EH (cell line): ENCODE results near the gene GLG1.
A peak's percentile ranks its signal among the peaks of the same experiment; 100 is the strongest.
"Not testable (repeated sequence)": the region's sequence is repeated elsewhere in the genome, so short reads cannot be mapped to it uniquely, and the experiment has no call there.

ENCODE experiments used
- DNase-seq: peaks from one replicate; pipeline ENCODE4 v3.0.0-alpha.2; 2015; ENCODE audit warnings: low read depth

GLG1 gene

GRCh38 chr16:74537746-74538145, 69.2 kb downstream of the GLG1 start:
- not testable (repeated sequence) for DNase-seq

DNA sequence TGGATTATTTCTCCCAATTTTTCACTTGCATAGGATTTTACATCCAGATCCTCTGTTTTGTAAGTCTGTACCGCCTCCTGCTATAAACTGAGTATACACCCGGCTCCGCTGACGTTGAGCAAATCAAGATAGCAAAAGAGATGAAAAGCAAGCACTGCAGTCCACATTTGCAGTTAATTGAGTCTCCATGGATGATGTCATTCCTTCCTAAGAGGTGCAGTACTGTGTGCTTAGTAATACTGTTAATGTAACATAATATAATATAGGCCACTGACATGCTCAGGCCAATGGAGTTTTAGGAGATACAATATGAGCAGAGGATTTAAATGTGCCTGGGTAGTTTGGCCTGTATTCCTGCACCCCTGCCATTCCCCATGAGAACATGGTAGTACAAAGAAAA, 72.3 kb downstream of the GLG1 start:
- peak; percentile 49 for DNase-seq

DNA sequence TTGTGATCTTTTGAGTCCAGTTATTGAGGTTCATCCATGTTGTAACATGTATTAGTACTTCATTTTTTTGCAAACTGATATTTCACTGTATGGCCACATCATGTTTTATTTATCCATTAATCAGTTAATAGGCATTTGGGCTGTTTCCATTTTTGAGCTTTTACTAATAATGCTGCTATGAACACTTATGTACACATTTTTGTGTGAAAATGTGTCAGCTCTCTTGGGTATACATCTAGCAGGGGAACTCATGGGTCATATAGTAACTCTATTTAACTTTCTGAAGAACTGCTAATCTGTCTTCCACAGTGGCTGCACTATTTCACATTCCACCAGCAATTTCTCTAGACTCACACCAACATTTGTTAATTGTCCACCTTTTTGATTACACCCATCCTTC, 82.0 kb downstream of the GLG1 start:
- no peak for DNase-seq

DNA sequence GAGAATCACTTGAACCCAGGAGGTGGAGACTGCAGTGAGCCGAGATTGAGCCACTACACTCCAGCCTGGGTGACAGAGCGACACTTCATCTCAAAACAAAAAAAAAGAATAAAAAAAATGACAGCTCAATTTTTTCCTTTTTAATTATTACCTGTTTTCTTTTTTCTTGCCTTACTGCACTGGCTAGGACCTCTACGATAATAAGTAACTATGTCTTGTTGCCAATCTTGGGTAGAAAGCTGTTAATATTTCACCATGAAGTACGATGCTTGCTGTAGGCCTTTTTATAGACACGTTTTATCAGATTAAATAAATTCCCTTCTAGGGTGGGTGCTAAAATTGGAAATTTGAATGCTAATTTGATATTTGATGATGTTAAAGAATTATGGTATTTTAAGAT, 82.8 kb downstream of the GLG1 start:
- DNase-seq = no peak

GRCh38 chr16:74523706-74524105, 83.2 kb downstream of the GLG1 start:
- not testable (repeated sequence) for DNase-seq

DNA sequence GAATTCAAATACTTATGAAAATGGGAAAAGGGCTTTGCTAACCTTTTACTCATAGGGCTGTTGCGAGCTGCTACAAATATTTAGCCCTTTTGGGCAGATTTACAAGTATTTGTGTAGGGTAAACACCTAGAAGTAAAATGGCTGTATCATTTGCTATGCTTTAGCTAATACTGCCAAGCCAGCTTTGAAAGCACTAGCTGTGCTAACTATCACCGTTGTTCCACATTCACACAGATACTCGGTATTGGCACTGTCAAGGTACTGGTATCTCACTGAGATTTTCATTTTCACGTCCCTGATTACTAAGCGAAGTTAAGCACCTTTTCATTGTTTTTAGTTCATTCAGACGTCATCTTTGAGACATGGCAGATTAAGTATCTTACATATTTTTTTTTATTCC, 84.8 kb downstream of the GLG1 start:
- no peak for DNase-seq

DNA sequence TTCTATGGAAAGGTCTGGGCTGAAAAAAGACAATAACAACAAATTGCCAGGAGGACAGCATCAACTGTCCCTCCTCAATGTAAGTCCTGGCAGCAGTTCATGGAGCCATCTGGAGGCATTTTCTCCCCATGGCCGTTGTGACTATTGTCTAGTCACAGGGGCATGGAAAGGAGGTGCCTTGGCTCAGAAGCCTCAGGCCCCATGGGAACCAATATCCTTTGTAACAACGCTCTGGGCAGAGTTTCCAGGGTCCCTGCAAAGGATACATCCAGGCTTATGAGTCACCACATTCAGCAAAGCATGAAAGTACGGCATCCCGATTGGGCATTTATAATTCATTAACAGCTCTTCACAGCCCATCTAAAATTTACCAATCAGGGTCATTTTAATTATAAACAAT, 85.2 kb downstream of the GLG1 start:
- DNase-seq = peak; percentile 66

DNA sequence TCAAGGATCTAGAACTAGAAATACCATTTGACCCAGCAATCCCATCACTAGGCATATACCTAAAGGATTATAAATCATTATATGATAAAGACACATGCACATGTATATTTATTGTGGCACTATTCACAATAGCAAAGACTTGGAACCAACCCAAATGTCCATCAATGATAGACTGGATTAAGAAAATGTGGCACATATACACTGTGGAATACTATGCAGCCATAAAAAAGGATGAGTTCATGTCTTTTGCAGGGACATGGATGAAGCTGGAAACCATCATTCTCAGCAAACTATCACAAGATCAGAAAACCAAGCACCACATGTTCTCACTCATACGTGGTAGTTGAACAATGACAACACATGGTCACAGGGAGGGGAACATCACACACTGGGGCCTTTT, 88.0 kb downstream of the GLG1 start:
- DNase-seq = not testable (repeated sequence)

- no peak for DNase-seq
Observed at GRCh38 chr16:74511961-74512360, 95.0 kb downstream of the GLG1 start.

- DNase-seq = no peak
Observed at GRCh38 chr16:74505011-74505410, 101.9 kb downstream of the GLG1 start.

GRCh38 chr16:74503412-74503811, 103.5 kb downstream of the GLG1 start:
- DNase-seq = no peak

DNA sequence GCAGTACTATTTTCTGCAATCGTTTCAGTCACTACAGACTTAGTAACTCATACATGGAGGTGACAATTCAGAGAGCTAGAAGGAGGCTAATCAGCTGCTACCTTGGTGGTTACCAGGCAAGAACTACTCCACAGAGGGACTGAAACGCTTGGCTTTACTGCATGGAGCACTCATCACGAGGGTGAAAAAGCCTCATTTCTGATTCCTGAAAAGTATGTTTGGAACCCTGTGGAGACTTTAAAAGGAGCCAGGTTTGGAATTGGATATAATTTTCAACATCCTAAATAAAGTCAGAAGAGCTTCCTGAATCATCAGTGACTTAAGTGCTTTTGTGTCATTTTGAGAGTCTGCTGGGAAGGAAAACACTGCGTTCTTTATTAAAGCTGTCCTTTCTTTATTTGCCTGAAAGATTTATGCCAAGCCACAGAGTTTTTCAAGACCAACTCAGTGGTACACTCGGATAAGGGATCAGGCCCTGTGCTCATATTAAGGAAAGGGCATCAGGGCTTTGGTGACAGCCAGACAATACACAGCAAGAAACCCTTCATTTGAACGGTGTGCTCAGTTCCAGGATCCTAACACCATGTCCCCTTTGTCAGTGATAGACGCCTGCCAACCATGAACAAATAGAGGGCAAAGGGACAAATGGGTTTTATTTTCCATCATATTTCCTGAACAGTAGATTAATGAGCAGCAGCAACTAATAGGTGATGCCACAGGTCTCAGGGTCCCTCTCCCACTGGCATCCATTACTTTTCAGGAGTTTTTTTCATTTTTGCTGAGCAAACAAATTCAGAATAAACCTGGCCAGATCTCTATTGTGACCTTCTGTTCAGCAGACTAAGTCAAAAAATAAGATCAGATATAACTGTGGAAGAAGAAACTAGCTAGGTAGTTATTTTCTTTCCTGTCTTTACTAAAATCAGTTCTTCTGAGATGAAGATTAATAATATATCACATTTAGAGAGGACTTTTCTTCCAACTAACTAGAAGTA, 105.1 kb downstream of the GLG1 start:
- no peak for DNase-seq

DNA sequence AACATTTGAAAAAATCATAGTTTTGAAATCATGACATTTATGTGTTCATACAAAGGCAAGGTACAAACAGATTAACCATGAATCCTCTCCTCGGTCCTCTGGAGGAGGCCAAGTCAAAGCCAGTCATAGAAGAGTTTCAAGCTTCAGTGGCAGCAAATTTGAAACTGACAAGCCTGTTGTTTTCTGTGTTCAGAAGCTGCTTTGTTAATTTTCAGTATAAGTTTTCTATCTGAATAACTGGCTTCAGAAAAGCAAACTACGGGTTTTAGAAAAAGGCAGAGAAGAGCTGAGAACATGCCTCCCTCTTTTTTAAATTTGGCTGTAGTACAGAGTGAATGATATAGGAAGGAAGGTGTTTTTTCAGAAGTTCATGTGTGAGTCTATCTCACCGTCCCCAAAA, 106.0 kb downstream of the GLG1 start:
- no peak for DNase-seq

GRCh38 chr16:74499114-74499513, 107.8 kb downstream of the GLG1 start:
- DNase-seq = no peak

DNA sequence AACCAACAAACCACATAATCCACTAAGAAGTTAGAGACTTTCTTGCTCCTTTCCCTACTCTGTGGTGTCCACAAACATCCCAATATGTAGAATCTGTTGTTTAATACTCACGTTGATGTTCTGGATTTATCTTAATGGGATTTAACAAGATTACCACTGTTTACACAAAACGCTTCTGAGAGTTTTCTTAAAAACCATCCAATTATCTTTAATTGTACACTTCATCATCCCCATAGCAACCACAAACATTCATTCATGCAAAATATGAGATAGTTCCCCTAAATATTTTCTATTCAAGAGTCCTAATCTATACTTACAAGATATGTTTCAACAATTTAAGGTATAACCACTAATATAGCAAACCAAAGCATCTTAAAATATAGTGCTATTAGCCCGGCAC, 109.2 kb downstream of the GLG1 start:
- DNase-seq = no peak

GRCh38 chr16:74496054-74496453, 110.9 kb downstream of the GLG1 start:
- no peak for DNase-seq

DNA sequence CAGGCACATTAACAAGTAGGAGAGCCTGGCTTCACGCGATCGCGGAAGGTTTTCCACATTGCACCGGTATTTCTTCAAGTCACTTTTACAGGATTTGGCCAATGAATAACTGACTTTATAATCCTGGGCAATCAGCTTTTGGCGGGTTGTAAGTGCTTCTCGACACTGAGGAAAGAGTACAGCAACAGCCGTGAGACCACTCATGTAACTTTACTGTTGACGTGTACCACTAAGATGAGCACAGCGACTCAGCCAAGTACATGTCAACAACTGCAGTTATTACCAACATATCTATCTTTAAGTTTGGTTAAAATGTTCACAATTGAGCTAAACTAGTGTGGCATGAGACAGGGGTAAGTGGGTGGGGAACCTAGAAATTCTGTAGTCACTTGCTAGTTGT, 113.9 kb downstream of the GLG1 start:
- no peak for DNase-seq

DNA sequence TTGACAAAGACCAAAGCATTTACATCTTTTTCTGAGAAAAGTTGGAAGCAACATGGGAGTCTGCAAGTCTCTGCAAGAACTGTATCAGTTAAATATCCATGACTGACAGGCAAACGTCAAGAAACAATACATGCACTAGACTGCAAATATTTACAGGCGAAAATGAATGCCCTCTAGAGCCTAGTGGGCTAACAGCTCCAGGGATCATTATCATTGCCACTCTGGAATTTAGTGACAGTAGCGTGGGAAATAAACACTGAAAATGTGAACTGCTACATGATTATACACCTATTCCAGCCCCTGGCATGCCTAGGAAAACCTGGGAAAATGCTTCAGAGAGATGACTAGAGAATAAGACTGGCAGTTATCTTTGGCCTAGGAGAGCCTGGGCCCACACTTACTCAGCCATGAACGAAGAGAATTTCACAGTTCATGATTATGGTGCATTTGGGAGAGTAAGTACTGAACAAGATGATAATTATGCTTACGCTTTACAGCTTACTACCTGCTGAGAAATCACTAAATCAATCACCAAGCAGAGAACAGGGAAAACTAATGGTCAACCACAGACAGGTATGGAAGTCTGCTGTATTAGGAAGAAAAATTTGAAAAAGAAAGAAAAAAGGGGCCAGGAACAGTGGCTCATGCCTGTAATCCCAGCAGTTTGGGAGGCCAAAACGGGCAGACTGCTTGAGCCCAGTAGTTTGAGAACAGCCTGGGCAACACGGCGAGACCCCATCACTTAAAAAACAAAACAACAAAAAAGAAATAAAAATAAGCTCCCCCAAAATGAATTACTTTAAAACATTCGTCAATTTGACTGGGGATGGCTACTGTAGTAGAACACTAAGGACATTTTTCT, 119.0 kb downstream of the GLG1 start:
- no peak for DNase-seq

- no peak for DNase-seq
Observed at GRCh38 chr16:74485916-74486315, 121.0 kb downstream of the GLG1 start.

- peak; percentile 82 for DNase-seq
Observed at GRCh38 chr16:74480150-74481029, 126.5 kb downstream of the GLG1 start.

DNA sequence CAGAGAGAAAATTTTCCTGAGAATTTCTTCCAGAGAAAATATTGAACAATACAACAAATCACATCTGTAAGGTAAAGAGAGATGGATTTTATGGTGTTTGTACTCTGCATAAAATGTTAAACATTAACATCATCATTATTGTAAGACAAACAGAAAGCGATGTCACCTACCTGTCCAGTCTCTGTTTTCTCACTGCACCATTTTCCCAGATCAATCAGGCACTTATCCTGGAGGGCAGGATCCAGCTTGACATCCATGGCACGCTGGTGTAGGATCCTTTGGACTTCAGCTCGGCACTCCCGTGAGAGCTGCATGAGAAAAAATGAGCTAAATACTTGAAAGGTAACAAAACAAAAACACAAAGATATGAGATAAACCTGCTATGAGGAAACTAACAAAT, 129.7 kb downstream of the GLG1 start:
- DNase-seq = no peak

DNA sequence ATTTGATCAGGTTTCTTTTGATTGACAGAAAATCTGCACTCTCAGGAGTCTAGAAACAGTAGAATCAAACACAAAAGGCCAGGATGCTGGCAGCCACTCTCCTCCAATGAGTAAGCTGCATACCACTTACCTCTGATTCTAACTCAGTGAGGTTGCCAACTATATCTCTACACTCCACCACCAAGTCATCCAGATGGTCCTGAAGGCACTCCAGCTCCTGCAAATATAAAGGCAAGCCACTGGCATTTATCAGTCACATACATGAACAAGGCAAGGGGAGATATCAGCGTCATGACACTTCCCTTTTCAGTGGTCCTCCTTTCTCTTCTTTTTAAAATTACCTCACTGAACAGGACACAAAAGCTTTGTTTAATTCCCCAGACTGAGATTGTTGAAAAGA, 132.5 kb downstream of the GLG1 start:
- DNase-seq = no peak
